C4-2B (cell line): ENCODE results near the gene PDP2.
"Not testable (repeated sequence)": the region's sequence is repeated elsewhere in the genome, so short reads cannot be mapped to it uniquely, and the experiment has no call there.

Experiments
- ZFX ChIP-seq: fragments of 450-650 bp; IDR thresholded peaks from 2 replicates; pipeline ENCODE4 v1.6.1; 2017
- TF ChIP-seq, protein P1 (sequence below): fragments of 450-650 bp; conservative IDR thresholded peaks from 2 replicates; pipeline ENCODE4 v1.5.1; 2017; ENCODE audit warnings: mild to moderate bottlenecking

DNA sequence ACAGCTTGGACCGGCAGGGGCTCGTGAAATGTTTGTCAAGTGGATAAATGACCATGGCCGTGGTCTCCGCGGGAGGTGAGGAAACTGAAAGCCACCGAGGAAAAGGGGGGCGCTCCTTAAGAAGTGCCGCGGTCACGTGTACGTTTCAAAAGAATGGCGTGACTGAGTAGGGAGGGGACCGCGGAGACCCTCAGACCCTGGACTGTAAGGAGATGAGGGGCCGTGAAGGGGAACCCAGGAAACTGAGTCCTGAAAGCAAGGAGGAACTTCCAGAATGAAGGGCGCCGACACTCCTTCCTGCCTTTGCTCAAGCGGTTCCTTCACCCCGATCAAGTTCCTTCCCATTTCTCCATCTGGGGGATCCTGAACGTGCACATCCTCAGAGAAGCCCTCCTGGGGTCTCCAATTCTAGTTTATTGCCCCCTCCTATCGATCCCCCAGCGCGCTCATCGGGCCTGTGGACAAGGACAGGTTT lies 54.6 kb downstream of the PDP2 start:
- TF ChIP-seq, protein P1, sequence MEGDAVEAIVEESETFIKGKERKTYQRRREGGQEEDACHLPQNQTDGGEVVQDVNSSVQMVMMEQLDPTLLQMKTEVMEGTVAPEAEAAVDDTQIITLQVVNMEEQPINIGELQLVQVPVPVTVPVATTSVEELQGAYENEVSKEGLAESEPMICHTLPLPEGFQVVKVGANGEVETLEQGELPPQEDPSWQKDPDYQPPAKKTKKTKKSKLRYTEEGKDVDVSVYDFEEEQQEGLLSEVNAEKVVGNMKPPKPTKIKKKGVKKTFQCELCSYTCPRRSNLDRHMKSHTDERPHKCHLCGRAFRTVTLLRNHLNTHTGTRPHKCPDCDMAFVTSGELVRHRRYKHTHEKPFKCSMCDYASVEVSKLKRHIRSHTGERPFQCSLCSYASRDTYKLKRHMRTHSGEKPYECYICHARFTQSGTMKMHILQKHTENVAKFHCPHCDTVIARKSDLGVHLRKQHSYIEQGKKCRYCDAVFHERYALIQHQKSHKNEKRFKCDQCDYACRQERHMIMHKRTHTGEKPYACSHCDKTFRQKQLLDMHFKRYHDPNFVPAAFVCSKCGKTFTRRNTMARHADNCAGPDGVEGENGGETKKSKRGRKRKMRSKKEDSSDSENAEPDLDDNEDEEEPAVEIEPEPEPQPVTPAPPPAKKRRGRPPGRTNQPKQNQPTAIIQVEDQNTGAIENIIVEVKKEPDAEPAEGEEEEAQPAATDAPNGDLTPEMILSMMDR: not testable (repeated sequence)
- not testable (repeated sequence) for TF ChIP-seq ZFX
